AG09319 (cell line): Measurements from ENCODE around the gene PLPP3.

Experiments
- DNase-seq: peaks from one replicate; pipeline ENCODE4 v3.0.0-alpha.2; 2010; ENCODE audit warnings: low read depth; ENCODE audit errors: extremely low read depth
- CTCF ChIP-seq: IDR thresholded peaks from 2 replicates; pipeline ENCODE4 v1.5.1; 2011; ENCODE audit warnings: low read depth, mild to moderate bottlenecking, inconsistent platforms, low read length, moderate library complexity

The PLPP3 gene

GRCh38 chr1:56535939-56536338, 43.4 kb downstream of the PLPP3 start:
- TF ChIP-seq CTCF, result no peak
- no peak for DNase-seq

GRCh38 chr1:56535362-56535761, 44.0 kb downstream of the PLPP3 start:
- no peak for DNase-seq
- TF ChIP-seq CTCF, result no peak

- TF ChIP-seq CTCF, result no peak
- DNase-seq, result no peak
These were observed 45.2 kb downstream of the PLPP3 start for GRCh38 chr1:56534130-56534651.

GRCh38 chr1:56533621-56534020, 45.7 kb downstream of the PLPP3 start:
- no peak for TF ChIP-seq CTCF
- no peak for DNase-seq

- no peak for DNase-seq
- TF ChIP-seq CTCF, result no peak
These were observed 46.2 kb downstream of the PLPP3 start for GRCh38 chr1:56533197-56533596.

- DNase-seq, result peak; percentile 54
- TF ChIP-seq CTCF, result no peak
These were observed 47.0 kb downstream of the PLPP3 start for GRCh38 chr1:56532350-56532683.

- no peak for DNase-seq
These were observed 47.6 kb downstream of the PLPP3 start for GRCh38 chr1:56531624-56532349.

More at GRCh38 chr1:56531624-56532349, 47.6 kb downstream of the PLPP3 start:
- no peak for TF ChIP-seq CTCF
